Stimulated activated CD8-positive, alpha-beta memory T cell treated with anti-CD3 and anti-CD28 coated beads, Interleukin-2, amount 100 ng/mL, for 1 hour (primary cell): Measurements from ENCODE around the gene ZBTB32.

Experiments used
- DNase-seq, 2 donors: peaks; one replicate each; pipeline ENCODE4 v3.0.0-alpha.2; 2020; ENCODE audit warnings: low read depth in 2 of 2

The ZBTB32 gene

DNA sequence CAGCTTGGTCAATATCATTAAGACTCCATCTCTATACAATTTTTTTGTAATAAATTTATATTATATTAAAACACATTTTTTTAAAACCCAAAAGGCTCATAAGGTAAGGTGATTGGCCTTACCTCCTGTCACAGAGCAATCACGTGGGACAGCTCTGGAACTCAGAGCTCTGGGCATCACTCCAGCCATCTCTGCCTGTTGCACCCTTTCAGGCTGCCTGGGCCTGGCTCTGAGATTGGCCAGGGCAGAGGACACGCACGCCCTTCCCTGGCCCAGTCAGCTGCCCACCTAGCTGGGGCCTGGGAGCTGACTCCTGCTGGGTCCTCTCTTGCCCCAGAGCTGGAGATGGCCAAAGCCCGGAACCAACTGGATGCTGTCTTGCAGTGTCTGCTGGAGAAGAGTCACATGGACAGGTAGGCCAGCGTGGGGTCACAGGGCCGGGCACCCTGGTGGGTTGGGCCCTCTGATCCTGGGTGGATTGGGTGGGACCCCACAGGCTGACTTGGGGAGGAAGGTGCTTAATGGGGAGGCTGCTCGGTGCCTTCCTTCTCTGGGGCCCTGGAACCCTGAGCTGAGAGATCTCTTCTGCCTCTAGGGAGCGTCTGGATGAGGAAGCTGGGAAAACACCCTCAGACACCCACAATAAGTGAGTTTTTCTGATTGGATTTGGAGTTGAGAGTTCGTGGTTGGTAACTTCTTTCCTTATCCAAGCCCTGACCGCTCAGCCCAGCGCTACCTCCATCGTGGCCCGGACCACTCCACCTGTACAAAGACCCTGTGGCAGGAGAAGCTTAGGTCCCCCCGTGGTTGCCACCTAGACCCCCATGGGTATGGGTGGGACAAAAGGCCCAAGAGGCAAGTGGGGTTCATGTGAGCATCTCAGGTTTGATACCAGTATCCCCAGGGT is 47.7 kb downstream of the ZBTB32 start:
- no peak for DNase-seq

DNA sequence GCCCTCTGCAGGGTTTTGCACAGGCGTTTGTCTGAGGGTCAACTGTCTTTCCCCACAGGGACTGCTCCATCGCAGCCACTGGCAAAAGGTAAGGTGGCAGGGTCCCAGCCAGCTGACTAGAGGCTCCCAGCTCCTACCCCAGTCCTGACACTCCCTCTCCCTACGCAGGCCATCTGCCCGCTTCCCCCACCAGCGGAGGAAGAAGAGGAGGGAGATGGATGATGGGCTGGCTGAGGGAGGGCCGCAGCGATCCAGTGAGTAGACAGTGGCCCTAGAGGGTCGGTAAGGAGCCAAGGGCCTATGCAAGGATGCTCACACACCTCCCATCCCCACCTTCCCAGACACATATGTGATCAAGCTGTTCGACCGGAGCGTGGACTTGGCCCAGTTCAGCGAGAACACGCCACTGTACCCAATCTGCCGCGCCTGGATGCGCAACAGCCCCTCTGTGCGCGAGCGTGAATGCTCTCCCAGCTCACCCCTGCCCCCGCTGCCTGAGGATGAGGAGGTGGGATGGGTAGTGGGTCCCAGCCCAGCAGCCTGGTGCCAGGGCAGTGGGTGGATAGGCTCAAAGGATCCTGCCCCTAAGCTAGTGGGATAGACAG is 48.5 kb downstream of the ZBTB32 start:
- DNase-seq = no peak

DNA sequence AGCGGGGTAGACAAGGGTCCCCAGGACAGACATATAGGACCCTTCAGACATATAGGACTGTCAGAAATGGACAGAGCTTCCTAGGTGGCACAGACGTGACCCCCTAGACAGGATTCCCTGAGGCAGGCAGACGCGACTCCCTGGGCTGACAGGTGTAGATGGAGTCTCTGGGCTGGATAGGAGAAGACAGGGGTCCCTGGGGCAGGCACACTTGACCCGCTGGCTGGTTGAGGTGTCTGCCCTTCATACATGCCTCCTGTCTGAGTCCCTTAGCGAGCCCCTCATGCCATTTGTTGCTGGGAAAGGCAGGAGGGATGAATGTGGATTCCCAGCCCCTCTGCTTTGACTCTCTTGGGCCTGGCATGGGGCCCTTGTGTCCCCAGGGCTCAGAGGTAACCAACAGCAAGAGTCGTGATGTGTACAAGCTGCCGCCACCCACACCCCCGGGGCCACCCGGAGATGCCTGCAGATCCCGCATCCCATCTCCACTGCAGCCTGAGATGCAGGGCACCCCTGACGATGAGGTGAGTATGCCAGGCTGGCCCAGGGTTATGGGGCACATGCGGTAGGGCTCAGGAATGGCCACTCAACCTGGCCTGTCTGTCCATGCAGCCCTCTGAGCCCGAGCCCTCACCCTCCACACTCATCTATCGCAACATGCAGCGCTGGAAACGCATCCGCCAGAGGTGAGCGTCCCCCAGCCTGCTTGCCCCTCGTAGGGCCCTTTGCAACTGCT is 49.4 kb downstream of the ZBTB32 start:
- DNase-seq = no peak

DNA sequence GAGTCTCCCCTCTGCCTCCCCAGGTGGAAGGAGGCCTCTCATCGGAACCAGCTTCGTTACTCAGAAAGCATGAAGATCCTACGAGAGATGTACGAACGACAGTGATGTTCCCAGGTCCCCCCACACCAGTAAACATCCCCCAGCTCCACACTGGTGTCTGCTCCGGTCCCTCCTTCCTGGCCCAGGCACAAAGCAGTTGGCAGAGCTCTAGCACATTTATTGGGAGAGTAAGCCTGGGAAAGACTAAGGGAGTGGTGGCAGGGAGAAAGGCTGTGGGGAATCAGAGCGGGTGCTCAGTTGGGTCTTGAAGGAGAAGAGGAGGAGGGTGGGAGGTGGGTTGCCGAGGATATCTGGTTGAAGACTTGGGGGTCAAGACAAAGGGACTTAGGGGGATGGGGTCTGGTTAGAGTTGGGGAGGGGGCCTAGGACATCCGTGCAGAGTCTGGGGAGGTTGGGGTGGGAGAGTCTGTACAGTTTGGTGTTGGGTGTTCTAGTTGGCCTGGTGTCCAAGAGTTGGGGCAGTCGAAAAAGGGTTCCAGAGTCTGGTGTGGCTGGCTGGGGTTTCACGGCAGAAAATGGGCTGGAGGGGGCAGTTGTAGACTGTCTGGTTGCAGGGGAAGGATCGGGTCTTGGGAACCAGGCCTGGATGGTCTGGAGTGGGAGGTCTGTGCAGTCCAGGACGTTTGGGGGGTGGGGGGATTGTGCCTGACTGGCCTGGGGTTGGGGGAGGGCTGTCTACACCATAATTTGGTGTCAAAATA is 50.2 kb downstream of the ZBTB32 start:
- DNase-seq = no peak

DNA sequence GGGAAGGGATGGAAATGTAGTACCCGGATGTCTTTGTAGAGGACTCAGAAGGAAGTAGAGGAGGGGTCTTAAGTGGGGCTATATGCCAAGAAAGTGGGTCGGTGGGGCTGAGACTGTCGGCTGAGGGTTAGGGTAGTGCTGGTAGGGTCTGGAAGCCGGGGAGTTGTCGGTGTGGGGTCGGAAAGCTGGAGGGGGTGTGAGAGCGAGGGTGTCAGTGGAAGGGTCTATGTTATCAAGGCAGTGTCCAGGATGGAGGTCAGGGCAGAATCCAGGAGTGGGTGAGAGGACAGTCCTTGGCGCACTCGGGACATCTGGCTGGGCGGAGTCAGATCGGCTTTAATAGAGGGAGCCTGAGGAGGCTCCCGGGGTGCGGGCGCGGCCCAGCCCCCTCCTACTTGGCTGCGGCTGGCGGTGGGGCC is 50.8 kb downstream of the ZBTB32 start:
- DNase-seq = no peak

DNA sequence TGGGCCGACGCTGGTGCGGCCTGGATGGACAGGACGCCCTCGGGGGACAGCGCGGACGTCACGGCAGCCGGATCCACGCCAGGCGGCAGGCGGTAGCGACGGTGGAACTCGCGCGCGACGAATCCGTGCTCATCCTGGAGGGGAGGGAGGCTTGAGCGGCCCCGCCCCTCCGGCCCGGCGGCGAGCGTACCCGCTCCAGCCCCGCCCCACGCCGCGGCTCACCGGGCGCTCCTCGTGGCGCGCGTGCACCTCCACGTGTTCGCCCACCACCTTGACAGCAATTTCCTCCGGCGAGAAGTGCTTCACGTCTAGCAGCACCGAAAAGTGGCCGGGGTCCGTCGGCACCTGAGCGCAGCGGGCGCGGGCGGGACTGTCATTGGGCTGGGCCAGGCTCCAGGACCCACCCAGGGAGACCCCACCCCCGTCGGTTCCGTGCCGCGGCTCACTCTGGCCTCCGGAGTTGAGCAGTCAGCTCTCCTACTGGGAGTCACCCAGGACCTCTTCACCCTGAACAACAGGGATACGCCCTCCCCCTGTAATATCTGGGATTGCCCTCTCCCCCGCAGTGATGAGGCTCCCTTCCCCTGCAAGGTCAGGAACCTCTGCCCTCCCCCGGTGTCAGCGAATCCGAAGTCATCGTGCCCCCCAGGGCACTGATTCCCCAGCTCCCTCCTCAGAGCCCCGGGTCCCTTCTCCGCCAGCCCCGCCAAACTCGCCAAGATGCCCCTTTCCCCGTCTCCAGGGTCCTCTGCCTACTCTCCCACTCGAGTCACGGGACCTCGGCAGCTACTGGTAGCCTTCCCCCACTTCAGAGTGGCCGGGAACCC is 51.4 kb downstream of the ZBTB32 start:
- no peak for DNase-seq

DNA sequence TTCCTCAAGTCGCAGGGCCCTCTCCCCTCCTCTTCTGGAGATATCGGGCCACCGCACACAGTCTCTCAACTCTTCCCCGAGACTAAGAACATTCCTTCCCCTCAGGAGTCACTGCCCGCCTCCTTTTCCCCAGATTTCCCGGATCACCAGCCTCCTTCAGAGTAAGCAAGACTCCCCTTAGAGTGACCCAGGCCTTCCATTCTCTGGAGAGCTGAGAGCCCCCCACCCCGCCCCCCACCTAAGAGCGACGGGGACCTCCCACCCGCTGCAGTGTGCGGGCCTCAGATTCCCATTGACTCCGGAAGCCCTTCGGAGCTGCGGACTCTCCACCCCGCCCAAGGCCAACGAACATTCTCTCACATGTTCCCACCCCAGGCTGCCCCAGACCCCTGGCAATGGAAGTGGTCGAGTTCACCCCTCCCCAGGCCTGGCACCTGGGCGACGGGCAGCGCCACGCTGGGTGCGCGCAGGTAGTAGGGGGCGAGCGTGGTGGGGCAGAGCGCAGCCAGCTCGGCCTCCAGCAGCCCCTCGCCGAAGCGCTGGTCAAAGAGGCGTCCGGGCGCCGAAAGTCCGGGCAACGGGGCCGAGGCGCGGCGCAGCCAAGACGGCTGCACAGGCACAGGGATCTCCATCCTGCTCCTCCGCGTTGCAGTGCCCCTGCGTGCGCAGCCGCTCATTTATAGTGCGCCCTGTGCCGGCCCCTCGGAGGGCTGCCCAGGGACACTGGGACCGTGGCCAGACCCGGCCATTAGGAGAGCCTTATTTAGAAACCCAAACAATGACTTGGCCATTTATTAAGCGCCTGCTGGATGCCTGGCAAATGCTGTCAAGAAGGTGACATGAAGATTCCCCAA is 52.2 kb downstream of the ZBTB32 start, which contains the start of gene HSPB6:
TSS of gene HSPB6 (minus strand) at position 653 of the 854 bp plus-strand sequence. CDS start at position 632, 21 bp downstream.
- no peak for DNase-seq

DNA sequence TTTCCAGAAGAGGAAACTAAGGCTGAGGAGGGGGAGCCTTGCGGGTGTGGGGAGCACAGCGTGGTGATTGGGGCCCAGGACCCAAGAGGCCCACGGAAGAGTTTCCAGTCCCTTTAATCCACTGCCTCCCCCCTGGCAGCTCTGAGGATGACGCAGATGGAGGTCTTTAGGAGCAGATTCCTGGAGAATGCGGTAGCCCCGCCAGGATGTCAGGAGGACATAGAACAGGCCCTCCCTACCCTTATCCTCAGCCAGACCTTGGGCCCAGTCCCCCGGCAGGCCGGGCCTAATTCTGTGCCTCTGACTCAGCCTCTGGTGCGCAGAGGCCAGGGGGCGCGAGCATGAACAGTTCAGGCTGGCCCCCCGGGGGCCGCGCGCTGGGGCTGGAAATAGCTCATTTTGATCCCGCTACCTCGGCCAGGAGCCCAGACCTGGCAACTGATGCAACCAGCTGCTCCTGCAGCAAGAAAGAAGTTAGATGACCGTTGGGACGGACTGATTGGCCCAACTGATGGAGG is 52.9 kb downstream of the ZBTB32 start:
- no peak for DNase-seq

DNA sequence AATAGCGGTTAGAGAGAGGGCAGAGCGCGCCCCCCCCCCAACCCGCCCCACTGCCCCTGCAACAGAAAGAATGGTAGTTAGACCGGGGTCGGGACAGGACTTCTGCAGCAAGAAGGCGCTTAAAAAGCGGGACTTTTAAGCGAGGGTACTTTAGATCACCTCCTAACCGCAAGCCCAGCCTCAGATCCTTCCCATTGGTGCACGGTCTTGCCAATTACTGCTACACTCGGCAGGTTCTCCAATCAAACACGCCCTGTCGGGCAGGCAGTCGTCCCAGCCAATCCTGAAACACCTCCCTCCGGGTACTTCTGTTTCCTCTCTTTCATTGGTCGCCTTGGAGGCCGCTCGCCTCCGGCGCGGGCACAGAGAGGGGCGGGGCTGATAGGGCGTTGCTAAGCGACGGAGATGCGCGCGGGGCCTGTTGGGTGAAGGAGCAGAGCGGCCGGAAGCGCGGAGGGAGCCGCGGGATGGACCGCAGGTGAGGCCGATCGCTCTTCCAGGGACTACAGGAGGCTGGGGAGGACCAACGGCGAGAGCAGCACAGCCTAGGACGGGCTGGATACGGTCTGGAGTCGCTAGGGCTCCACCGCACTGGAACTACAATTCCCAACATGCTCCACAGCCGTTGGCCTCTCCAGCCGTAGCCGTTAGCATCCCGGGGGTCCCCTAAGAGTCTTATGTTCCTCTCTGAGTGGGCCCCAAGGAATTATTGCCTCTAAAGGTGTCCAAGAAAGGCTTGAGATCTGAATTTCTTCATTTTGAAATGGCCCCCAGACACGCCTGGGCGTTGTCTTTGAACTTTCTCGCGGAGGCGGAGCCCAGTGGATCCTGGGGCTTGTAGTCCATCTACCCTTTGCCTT is 53.6 kb downstream of the ZBTB32 start, which contains the start of gene PROSER3:
TSS of gene PROSER3 (plus strand) at position 428 of the 860 bp plus-strand sequence. CDS start at position 468, 40 bp downstream.
- peak; percentile 94 to 96 for DNase-seq

DNA sequence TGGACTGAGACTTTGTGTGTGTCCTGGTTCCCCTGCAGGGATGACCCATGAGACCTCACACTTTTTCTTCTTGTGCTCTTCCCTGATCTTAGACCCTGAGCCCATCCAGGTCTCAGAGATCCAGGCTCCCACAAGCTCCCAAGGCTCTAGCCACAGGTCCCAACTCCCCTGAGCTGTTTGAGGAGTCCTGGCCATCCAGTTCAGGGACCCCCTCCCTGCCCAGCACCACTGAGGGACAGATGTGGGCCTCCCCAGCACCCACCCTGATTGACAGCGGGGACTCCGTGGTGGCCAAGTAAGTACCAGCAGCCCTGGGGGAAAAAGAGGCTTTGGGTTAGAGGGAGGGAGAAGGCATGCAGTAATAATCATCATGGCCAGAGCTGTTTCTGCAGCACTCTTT is 55.3 kb downstream of the ZBTB32 start:
- no peak for DNase-seq

DNA sequence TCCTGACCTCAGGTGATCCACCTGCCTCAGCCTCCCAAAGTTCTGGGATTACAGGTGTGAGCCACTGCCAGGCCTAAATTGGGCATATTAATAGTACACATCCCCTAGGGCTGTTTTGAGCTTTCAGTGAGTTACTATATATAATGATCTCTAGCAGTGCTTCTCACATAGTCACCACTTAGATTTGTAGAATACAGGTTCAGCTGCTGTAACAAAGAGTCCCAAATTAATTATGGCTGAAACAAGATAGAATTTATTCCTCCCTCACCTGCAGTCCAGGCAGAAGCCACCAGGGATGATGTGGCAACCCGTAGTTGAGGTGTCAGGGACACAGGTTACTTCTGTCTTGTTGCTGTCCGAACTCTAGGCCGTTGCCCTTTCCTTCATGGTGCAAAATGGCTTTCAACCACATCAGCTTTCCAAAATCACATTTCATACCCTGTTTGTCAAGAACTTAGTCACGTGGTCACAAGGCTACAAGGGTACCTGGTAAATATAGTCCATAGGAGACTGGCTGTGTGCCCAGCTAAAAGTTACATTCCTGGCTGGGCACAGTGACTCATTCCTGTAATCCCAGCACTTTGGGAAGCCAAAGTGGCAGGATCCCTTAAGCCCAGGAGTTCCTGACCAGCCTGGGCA is 56.5 kb downstream of the ZBTB32 start:
- no peak for DNase-seq

DNA sequence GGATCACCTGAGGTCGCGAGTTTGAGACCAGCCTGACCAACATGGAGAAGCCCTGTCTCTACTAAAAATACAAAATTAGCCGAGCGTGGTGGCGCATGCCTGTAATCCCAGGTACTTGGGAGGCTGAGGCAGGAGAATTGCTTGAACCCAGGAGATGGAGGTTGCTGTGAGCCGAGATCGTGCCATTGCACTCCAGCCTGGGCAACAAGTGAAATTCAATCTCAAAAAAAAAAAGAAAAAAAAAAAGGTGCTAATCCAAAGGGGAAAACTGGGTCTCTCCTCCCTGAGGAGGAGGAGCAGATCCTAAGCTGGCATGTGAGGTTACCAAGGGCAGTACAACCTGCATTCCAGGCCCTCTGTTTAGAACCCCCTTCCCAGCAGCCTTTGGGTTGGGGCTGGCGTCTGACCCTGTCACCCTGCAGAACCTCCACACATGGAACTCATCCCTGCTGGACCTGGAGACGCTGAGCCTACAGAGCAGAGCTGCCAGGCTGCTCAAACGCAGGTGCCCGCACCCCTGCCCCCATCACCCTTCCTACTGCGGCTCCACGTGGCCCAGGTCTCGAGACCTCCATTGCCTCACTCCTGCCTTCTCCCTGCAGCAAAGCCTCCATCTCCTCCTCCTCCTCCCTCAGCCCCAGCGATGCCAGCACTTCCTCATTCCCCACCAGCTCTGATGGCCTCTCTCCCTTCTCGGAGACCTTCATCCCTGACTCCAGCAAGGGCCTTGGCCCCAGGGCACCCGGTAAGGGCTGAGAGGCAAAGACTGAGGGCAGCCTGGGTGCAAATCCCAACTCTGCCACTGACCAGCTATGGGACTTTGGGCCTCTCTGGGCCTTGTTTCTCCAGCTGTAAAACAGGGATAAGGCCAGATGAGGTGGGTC is 60.3 kb downstream of the ZBTB32 start:
- DNase-seq = no peak
